Tibial nerve (tissue), 3 donors: ENCODE results near the gene RNF214.

Experiments
- CTCF ChIP-seq, 5 experiments: fragments of 200-600 bp in 3 of 5; fragments of 450-650 bp in 2 of 5; sonication (generic) in 3 of 5; IDR thresholded peaks; one replicate each; pipeline ENCODE4 v1.5.1; 2016 to 2019; ENCODE audit warnings: antibody characterized with exemption in 5 of 5, mild to moderate bottlenecking in 3 of 5, moderate library complexity in 2 of 5
- POLR2A ChIP-seq, 2 donors: fragments of 450-650 bp; IDR thresholded peaks; one replicate each; pipeline ENCODE4 v1.6.1; 2017; ENCODE audit warnings: antibody characterized with exemption in 2 of 2, mild to moderate bottlenecking in 2 of 2, moderate library complexity in 2 of 2

GRCh38 chr11:117290809-117291396 lies 58.4 kb downstream of the RNF214 start, which contains the start of gene BACE1-AS:
- TF ChIP-seq CTCF (IDR thresholded peaks at IDR 0.05), result no peak
- TF ChIP-seq POLR2A (IDR thresholded peaks at IDR 0.05), result no peak
